GM12878 (cell line): ENCODE data around the gene LDLRAD3. TPM values are rescaled to one million over a fixed set of nuclear protein-coding genes. Genes with fewer than 3 reads are reported as not detected.

Experiments
- ATAC-seq: fragments of 200-7000 bp; cut with Tn5 transposase; 3 replicates; pipeline ENCODE4 v1.9.1; 2020; ENCODE audit warnings: mild to moderate bottlenecking, moderate library complexity
- BruUV-seq: library from RNA; stranded (reverse); fragments of 400-500 nt; replicated peaks from 2 replicates; lab custom pipeline; 2021; lab: Mats Ljungman, UMichigan
- CTCF ChIA-PET: fragments of 300-600 bp; sonication (Branson Sonifier 250); formaldehyde crosslinking; extraction: SDS; loops from one replicate; lab custom pipeline; 2021; ENCODE audit warnings: inconsistent platforms; lab: Yijun Ruan, JAX
- POLR2A ChIA-PET: fragments of 350-600 bp; formaldehyde crosslinking; extraction: SDS; loops from one replicate; lab custom pipeline; 2021; ENCODE audit warnings: inconsistent platforms; lab: Charles Lee
- RAD21 ChIA-PET: fragments of 300-600 bp; sonication (Branson Sonifier 250); formaldehyde crosslinking; loops from one replicate; lab custom pipeline; 2023; ENCODE audit warnings: antibody characterized with exemption; ENCODE audit not compliant: unreplicated experiment; lab: Charles Lee
- SMC1A ChIA-PET: fragments of 300-600 bp; sonication (Branson Sonifier 250); formaldehyde crosslinking; loops from one replicate; lab custom pipeline; 2023; ENCODE audit not compliant: unreplicated experiment, uncharacterized antibody; lab: Charles Lee
- DNase-seq: peaks from one replicate; pipeline ENCODE4 v3.0.0-alpha.2; 2011; ENCODE audit warnings: low read depth, low spot score
- FAIRE-seq: peaks from 3 replicates; lab custom pipeline; 2011; peaks lifted over from hg19 to GRCh38; lab: Jason Lieb, UNC
- H2AFZ ChIP-seq: 2 replicates; pipeline ENCODE4 v1.6.0; 2011; ENCODE audit warnings: low read depth, low read length, control low read depth; ENCODE audit not compliant: control insufficient read depth
- H3K27ac ChIP-seq: 2 replicates; pipeline ENCODE4 v1.5.1; 2011; ENCODE audit warnings: control low read depth; ENCODE audit not compliant: control insufficient read depth, insufficient read depth
- H3K27me3 ChIP-seq, 2 experiments: replicated peaks in 1 of 2; 2 replicates each; pipeline versions ENCODE4 v1.6.0 to v1.6.1; 2011; ENCODE audit warnings: low read length in 1 of 2; ENCODE audit not compliant: control insufficient read depth in 2 of 2, insufficient read depth in 2 of 2
- H3K36me3 ChIP-seq, 2 experiments: 2 replicates each; pipeline ENCODE4 v1.5.1; 2011; ENCODE audit warnings: low read length in 1 of 2; ENCODE audit not compliant: control insufficient read depth in 2 of 2, insufficient read depth in 2 of 2
- H3K4me1 ChIP-seq: 2 replicates; pipeline ENCODE4 v1.6.1; 2011; ENCODE audit warnings: mild to moderate bottlenecking, low read length, moderate library complexity, mixed read lengths; ENCODE audit not compliant: control insufficient read depth, insufficient read depth
- H3K4me2 ChIP-seq: 2 replicates; pipeline ENCODE4 v1.6.0; 2011; ENCODE audit warnings: control low read depth; ENCODE audit not compliant: control insufficient read depth, insufficient read depth
- H3K4me3 ChIP-seq: fragments of 200-600 bp; sonication (generic); 2 replicates; pipeline ENCODE4 v1.5.1; 2016
- H3K79me2 ChIP-seq: 2 replicates; pipeline ENCODE4 v1.6.0; 2011; ENCODE audit warnings: low read length; ENCODE audit not compliant: control insufficient read depth, insufficient read depth
- H3K9ac ChIP-seq: 2 replicates; pipeline ENCODE4 v1.8.0; 2011; ENCODE audit warnings: low read length, control low read depth, mixed read lengths; ENCODE audit not compliant: control insufficient read depth, insufficient read depth
- H3K9me3 ChIP-seq: replicated peaks from 3 replicates; pipeline ENCODE4 v1.5.1; 2011; ENCODE audit warnings: mild to moderate bottlenecking, low read length; ENCODE audit not compliant: control insufficient read depth, insufficient read depth
- H4K20me1 ChIP-seq: 2 replicates; pipeline ENCODE4 v1.6.0; 2011; ENCODE audit not compliant: control insufficient read depth, insufficient read depth
- BHLHE40 ChIP-seq, 2 experiments: fragments of 450-650 bp in 1 of 2; IDR thresholded peaks; 2 replicates each; pipeline ENCODE4 v1.6.1; 2011 to 2017; ENCODE audit warnings: low read depth in 2 of 2, borderline replicate concordance in 1 of 2, improper control_type of control experiment in 1 of 2, low read length in 1 of 2, mild to moderate bottlenecking in 1 of 2
- HCFC1 ChIP-seq: fragments of 150-350 bp; IDR thresholded peaks from 2 replicates; pipeline ENCODE4 v1.6.1; 2014; ENCODE audit warnings: low read length
- KDM1A ChIP-seq: fragments of 200-600 bp; sonication (generic); IDR thresholded peaks from 2 replicates; pipeline ENCODE4 v1.6.1; 2016; ENCODE audit warnings: borderline replicate concordance
- PAX8 ChIP-seq: fragments of 450-650 bp; IDR thresholded peaks from 2 replicates; pipeline ENCODE4 v1.6.1; 2017; ENCODE audit warnings: mild to moderate bottlenecking, moderate library complexity
- PRDM15 ChIP-seq: fragments of 450-650 bp; formaldehyde crosslinking; IDR thresholded peaks from 2 replicates; pipeline ENCODE4 v1.4.0; 2020; ENCODE audit warnings: mild to moderate bottlenecking, moderate library complexity
- RB1 ChIP-seq: fragments of 450-650 bp; formaldehyde crosslinking; IDR thresholded peaks from 2 replicates; pipeline ENCODE4 v1.6.1; 2017; ENCODE audit warnings: mild to moderate bottlenecking, borderline replicate concordance
- RBBP5 ChIP-seq: fragments of 200-600 bp; sonication (generic); conservative IDR thresholded peaks from 2 replicates; pipeline ENCODE4 v1.6.1; 2016
- SP1 ChIP-seq: IDR thresholded peaks from one replicate; pipeline ENCODE4 v1.6.1; 2011; ENCODE audit warnings: low read depth, low read length
- SRF ChIP-seq, 2 experiments: IDR thresholded peaks; 2 replicates each; pipeline ENCODE4 v1.6.1; 2011; ENCODE audit warnings: low read depth in 2 of 2, low read length in 2 of 2, mild to moderate bottlenecking in 1 of 2, moderate library complexity in 1 of 2
- WGBS: methylation state at CpG from one replicate; pipeline ENCODE4 v1.1.6; 2016; ENCODE audit warnings: low lambda C conversion rate; ENCODE audit not compliant: insufficient replicate concordance, insufficient coverage; ENCODE audit errors: missing lambda C conversion rate; 5-methylcytosine and 5-hydroxymethylcytosine counted together
- in situ Hi-C: fragments of 300-500 bp; cut with MboI; formaldehyde crosslinking; loops from 9 replicates; pipeline ENCODE4 v1.14.3; 2018; ENCODE audit warnings: mixed read lengths
- intact Hi-C: fragments of 100-400 bp; cut with micrococcal nuclease; formaldehyde crosslinking; loops from one replicate; pipeline ENCODE4 v1.14.2; 2022; ENCODE audit not compliant: unreplicated experiment
- polyA plus RNA-seq, 11 experiments: library from polyadenylated mRNA; depleted of rRNA in 4 of 11; unstranded in 6 of 11; stranded (reverse) in 5 of 11; fragments of >200 nt; fragmentation: Nextera tagmentation in 4 of 11; fragmentation: Illumina TruSeq in 1 of 11; extraction: Ambion mirVana in 4 of 11; extraction: Trizol in 1 of 11; gene quantifications; 1 replicate in 1 of 11; 2 replicates in 10 of 11; pipeline versions ENCODE4 v1.2.1 to v1.2.3, GENCODE V29; 2011 to 2016; ENCODE audit warnings: inconsistent platforms in 2 of 11, missing spikeins in 2 of 11, low read depth in 1 of 11
- total RNA-seq, 4 experiments: library from RNA; depleted of rRNA in 3 of 4; stranded (reverse); fragments of >200 nt in 3 of 4; fragmentation: Illumina TruSeq in 1 of 4; extraction: Trizol in 1 of 4; gene quantifications; 2 replicates each; pipeline versions ENCODE4 v1.2.1 to v1.2.3, GENCODE V29; 2013 to 2021

Gene LDLRAD3
- total and polyA plus RNA-seq, 10 of the 15 experiments (the other 5 are each of a cell fraction or from before 2014, with no cell fraction given) = 2.5 to 17.2 (median 10.7) TPM

GRCh38 chr11:36123336-36124101 lies 179.7 kb downstream of the LDLRAD3 start (continued):
- TF ChIP-seq PRDM15 (CRISPR knock-in tag) = no peak
- no peak for TF ChIP-seq PAX8
- no peak for TF ChIP-seq KDM1A
- TF ChIP-seq BHLHE40 (IDR thresholded peaks at IDR 0.05; ENCODE audit: borderline replicate concordance in 1 of 2, low read depth in 2 of 2, low read length in 1 of 2) = no peak
- TF ChIP-seq, all 136 proteins: peak for 0

- SMC1A ChIA-PET = interaction anchor here (1.1 to 2.6 kb wide), 3 partner anchors 28 to 305 kb away, joined by 3 to 11 read pairs (median 3); no protein-coding TSS in a partner anchor
- H3K9me3 ChIP-seq = no peaks in the 10 kb centered on the region
- TF ChIP-seq HCFC1 (no peak), RB1 (no peak), SP1 (no peak), RBBP5 (no peak), SRF (IDR thresholded peaks at IDR 0.05; ENCODE audit: low read depth in 2 of 2, low read length in 2 of 2) (no peak)
- no peak overlapping the region for H3K9ac ChIP-seq
- no peak for FAIRE-seq
- CTCF ChIA-PET = interaction anchor here (6.3 kb wide), 1 partner anchor 304 kb away, joined by 82 read pairs; no protein-coding TSS in a partner anchor
- no peak for ATAC-seq
- no peaks in the 10 kb centered on the region for H3K4me1 ChIP-seq
- H3K4me3 ChIP-seq = no peak overlapping the region
- RAD21 ChIA-PET = interaction anchor here (1.6 kb wide), 1 partner anchor 84 kb away, joined by 3 read pairs; no protein-coding TSS in a partner anchor
- intact Hi-C loops (no loop called here), in situ Hi-C loops (no loop called here)
- DNase-seq = no peak
- H3K79me2 ChIP-seq = no peaks in the 10 kb centered on the region
- 32% methylated on average over 3 of the region's 3 CpGs for WGBS
- H4K20me1 ChIP-seq = no peaks in the 10 kb centered on the region
- no TSS peak for BruUV-seq
- H3K27ac ChIP-seq = no peak overlapping the region
- H2AFZ ChIP-seq = no peak overlapping the region
- H3K27me3 ChIP-seq = peaks cover 0 to 2% of the 10 kb centered on the region in 2 experiments; a peak in 2 of 4 replicates
- POLR2A ChIA-PET = no interaction called here
- no peaks in the 10 kb centered on the region for H3K36me3 ChIP-seq
- H3K4me2 ChIP-seq = no peak overlapping the region
Measured at GRCh38 chr11:36126678-36127077, 182.8 kb downstream of the LDLRAD3 start.
